ENCODE data around the gene DAPK1. TPM values are rescaled to one million over a fixed set of nuclear protein-coding genes. Genes with fewer than 3 reads are reported as not detected.

The DAPK1 gene
- total RNA-seq, 4 donors from 2014 or later = 19.1 to 44.8 (median 40.4) TPM

DNA sequence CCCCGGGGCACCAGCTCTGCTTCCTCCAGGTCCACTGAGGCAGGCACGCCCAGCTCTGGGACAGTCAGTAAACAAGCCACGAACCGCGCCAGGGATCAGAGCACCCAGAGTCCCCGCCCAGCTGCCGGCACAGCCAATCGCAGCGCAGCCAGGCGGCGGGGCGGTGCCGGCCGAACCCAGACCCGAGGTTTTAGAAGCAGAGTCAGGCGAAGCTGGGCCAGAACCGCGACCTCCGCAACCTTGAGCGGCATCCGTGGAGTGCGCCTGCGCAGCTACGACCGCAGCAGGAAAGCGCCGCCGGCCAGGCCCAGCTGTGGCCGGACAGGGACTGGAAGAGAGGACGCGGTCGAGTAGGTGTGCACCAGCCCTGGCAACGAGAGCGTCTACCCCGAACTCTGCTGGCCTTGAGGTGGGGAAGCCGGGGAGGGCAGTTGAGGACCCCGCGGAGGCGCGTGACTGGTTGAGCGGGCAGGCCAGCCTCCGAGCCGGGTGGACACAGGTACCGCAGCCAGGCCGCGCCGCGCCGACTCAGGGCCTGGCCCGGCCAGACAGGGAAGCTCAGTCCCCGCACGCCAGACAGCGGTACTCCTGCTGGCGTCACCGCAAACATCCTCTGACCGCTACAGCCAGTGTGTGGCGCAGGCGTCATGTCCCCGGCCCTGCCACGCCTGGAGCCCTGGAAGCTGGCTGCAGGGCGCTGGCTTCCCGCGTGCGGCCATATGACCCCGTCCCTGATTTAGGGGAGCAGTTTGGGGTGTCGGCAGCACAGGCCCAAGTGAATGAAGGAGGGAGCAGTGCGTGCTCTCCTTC, 228.4 kb downstream of the DAPK1 start, which contains the start of gene CTSL:
CTSL (plus strand) TSS at position 220 of the 810 bp plus-strand sequence. CDS start 1,485 bp downstream, outside the sequence.
- H3K27me3 ChIP-seq = no peaks in the 10 kb centered on the region
- H3K4me1 ChIP-seq = peaks cover 10% of the 10 kb centered on the region in 2 donors
- intact Hi-C loops (cut with DNase I; ENCODE audit: low total_unique reads) = no loop called here

DNA sequence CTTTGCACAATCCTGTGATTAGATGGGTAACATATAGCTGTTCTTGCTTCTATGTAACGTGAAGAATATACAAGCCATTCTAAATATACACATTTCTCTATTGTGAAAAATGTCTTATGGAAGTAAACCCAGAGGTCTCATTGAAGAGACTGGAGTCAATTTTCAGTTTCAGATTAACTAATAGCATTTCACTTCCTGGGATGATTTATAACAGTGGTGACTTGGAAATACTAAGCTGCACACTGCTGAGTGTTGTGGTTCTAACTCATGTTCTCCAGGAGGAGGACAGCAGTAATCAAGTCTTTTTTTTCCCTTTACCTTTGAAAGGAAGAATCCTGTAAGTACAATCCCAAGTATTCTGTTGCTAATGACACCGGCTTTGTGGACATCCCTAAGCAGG, 231.6 kb downstream of the DAPK1 start:
- Histone ChIP-seq H3K27me3 (no peaks in the 10 kb centered on the region), H3K27ac (no peak overlapping the region), H3K4me3 (no peak overlapping the region), H3K9me3 (no peaks in the 10 kb centered on the region), H3K36me3 (no peaks in the 10 kb centered on the region), H3K4me1 (peaks cover 10% of the 10 kb centered on the region in 2 donors)
- DNase-seq = no peak
- intact Hi-C loops (cut with DNase I; ENCODE audit: low total_unique reads) = no loop called here
- TF ChIP-seq POLR2A (IDR thresholded peaks at IDR 0.05) = no peak
- TF ChIP-seq, protein P1, sequence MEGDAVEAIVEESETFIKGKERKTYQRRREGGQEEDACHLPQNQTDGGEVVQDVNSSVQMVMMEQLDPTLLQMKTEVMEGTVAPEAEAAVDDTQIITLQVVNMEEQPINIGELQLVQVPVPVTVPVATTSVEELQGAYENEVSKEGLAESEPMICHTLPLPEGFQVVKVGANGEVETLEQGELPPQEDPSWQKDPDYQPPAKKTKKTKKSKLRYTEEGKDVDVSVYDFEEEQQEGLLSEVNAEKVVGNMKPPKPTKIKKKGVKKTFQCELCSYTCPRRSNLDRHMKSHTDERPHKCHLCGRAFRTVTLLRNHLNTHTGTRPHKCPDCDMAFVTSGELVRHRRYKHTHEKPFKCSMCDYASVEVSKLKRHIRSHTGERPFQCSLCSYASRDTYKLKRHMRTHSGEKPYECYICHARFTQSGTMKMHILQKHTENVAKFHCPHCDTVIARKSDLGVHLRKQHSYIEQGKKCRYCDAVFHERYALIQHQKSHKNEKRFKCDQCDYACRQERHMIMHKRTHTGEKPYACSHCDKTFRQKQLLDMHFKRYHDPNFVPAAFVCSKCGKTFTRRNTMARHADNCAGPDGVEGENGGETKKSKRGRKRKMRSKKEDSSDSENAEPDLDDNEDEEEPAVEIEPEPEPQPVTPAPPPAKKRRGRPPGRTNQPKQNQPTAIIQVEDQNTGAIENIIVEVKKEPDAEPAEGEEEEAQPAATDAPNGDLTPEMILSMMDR (IDR thresholded peaks at IDR 0.05) = no peak

More for the DNA sequence above, 228.4 kb downstream of the DAPK1 start, which contains the start of gene CTSL:
- peak; percentile 95 to 96 for DNase-seq
- Histone ChIP-seq H3K36me3 (no peaks in the 10 kb centered on the region), H3K9me3 (no peaks in the 10 kb centered on the region), H3K27ac (peak within 1 kb of the TSS; percentile 95 to 97), H3K4me3 (peak within 1 kb of the TSS; percentile 67 to 91)
- TF ChIP-seq, protein P1 (IDR thresholded peaks at IDR 0.05) = peak in 3 of 4 experiments; percentile 11 to 31 (median 18)
- peak; percentile 90 to 92 for TF ChIP-seq POLR2A (IDR thresholded peaks at IDR 0.05)

DNA sequence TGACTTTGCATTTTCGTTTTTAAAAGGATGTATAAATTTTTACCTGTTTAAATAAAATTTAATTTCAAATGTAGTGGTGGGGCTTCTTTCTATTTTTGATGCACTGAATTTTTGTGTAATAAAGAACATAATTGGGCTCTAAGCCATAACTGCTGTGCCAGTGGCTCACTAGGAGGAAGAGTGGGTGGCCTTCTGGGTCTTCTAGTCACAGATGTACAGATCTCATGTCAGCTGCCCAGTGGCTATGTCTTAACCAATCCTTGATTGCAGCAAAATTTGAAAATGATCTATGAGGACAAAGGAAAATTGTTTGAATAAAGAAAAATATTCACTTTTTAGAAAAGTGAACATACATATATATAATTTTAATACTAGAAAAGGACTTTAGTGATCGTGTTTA, 233.7 kb downstream of the DAPK1 start:
- no peaks in the 10 kb centered on the region for H3K27me3 ChIP-seq
- TF ChIP-seq, protein P1 (IDR thresholded peaks at IDR 0.05) = no peak
- TF ChIP-seq POLR2A (IDR thresholded peaks at IDR 0.05) = no peak
- H3K4me1 ChIP-seq = peaks cover 10% of the 10 kb centered on the region in 2 donors
- no peaks in the 10 kb centered on the region for H3K9me3 ChIP-seq
- intact Hi-C loops (cut with DNase I; ENCODE audit: low total_unique reads) = no loop called here
- no peaks in the 10 kb centered on the region for H3K36me3 ChIP-seq
- no peak overlapping the region for H3K27ac ChIP-seq
- H3K4me3 ChIP-seq = no peak overlapping the region
- DNase-seq = no peak

DNA sequence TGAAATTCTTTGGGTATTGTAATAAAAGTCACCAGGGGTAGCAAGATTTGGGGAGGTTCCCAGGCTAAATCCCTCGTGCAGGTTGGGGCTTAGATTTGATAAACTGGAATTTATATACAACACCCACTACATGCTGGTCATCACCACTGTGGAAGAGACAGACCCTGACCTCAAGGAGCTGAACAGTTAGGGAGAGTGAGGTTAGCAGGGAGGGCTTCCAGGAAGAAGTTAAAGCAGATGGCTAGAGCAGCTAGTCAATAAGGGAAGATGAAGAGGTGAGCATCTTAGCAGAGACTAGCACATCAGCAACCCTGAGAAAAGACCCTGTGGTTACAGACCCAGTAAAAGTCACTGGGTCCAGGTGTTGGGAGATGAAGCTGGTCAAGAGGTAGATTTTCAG, 234.7 kb downstream of the DAPK1 start:
- intact Hi-C loops (cut with DNase I; ENCODE audit: low total_unique reads) = no loop called here
- no peak for TF ChIP-seq POLR2A (IDR thresholded peaks at IDR 0.05)
- TF ChIP-seq, protein P1 (IDR thresholded peaks at IDR 0.05) = no peak
- H3K27me3 ChIP-seq = no peaks in the 10 kb centered on the region
- no peak for DNase-seq
- H3K27ac ChIP-seq = no peak overlapping the region
- no peak overlapping the region for H3K4me3 ChIP-seq
- no peaks in the 10 kb centered on the region for H3K36me3 ChIP-seq
- no peaks in the 10 kb centered on the region for H3K9me3 ChIP-seq
- H3K4me1 ChIP-seq = peaks cover 5 to 10% of the 10 kb centered on the region in 2 donors

DNA sequence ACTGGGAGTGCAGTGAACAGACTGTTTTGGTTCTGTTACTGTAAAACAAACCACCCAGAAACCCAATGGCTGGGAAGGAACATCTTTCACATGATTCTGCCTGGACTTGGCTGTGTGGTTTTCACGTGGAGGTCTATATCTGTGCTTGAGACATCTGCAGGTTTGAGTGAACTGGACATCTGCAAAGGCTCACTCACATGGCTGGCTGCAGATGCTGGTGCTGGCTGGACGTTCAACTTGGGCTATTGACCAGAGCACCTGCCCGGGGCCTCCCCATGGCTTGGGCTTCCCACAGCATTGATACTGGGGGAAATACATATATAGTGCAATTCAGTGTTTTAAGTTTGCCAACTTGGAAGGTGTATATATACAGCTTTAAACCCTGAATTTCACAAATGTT, 235.1 kb downstream of the DAPK1 start:
- intact Hi-C loops (cut with DNase I; ENCODE audit: low total_unique reads) = no loop called here
- Histone ChIP-seq H3K36me3 (no peaks in the 10 kb centered on the region), H3K4me3 (no peak overlapping the region), H3K4me1 (peaks cover under 1 to 10% of the 10 kb centered on the region in 2 donors), H3K9me3 (no peaks in the 10 kb centered on the region), H3K27me3 (no peaks in the 10 kb centered on the region), H3K27ac (no peak overlapping the region)
- no peak for DNase-seq
- TF ChIP-seq, protein P1 (IDR thresholded peaks at IDR 0.05) = no peak
- no peak for TF ChIP-seq POLR2A (IDR thresholded peaks at IDR 0.05)
